ENCODE data around the gene ROR2.

Gene ROR2

DNA sequence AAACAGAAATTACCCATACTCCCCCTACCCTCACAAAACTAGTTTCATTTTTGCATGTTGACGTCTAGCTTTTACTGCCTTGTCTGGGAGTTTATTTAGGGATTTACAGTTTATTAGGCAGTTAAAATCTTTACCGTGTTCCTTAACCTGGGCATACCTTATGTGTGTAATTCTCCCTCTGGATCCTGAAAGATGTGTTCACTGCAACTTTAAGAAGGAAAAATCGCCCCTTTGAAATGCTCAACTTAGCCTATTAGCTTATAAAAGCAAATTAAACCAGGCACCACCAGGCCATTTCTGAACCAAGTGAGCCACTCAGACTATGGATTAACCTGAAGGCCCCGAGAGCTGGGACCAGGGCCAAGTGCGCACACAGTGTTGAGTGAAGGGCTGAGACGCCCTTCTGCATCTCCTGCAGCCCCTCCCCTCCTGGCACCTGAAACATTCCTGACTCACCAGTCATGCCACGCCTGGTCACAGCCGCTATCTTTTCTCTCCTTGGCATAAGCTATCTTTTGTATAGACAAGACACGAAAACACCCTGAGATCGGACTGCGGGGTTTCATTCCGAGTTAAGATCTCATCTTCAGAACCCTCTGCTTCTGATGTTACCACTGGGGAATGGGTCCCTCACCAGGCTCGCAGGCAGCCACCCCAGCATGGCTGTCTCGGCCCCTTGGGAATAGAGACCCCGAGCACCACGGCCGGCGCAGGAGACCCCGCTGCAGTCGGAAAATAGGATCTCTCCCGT lies 111.9 kb downstream of the ROR2 start:
- DNase-seq (ENCODE audit: extremely low spot score): peak; percentile 39
- POLR2A ChIA-PET: interaction anchor here (1.3 kb wide), 1 partner anchor 9 kb away, joined by 3 read pairs; no protein-coding TSS in a partner anchor
- CTCF ChIA-PET: interaction anchor here (0.7 to 1.3 kb wide), 3 partner anchors 110 to 555 kb away, joined by 3 to 4 read pairs (median 3); partner anchors contain the start of gene ROR2
- TF ChIP-seq LEF1 (IDR thresholded peaks at IDR 0.05; ENCODE audit: borderline replicate concordance): no peak
- TF ChIP-seq PKNOX1 (IDR thresholded peaks at IDR 0.05): 0 out of 2 replicates have a peak, but pooled peaks have one; percentile 6

GRCh38 chr9:91836515-91836914 lies 113.5 kb downstream of the ROR2 start:
- CTCF ChIA-PET: interaction anchor here (0.5 to 1.1 kb wide), 2 partner anchors 114 to 1466 kb away, joined by 4 read pairs; partner anchors contain the start of gene ROR2
- POLR2A ChIA-PET: no interaction called here
- no peak for DNase-seq (ENCODE audit: extremely low spot score)

GRCh38 chr9:91835632-91836031 lies 114.4 kb downstream of the ROR2 start:
- TF ChIP-seq L3MBTL2 (conservative IDR thresholded peaks at IDR 0.05) (no peak), TARDBP (IDR thresholded peaks at IDR 0.05) (no peak)
- CTCF ChIA-PET: interaction anchor here (1.1 kb wide), 1 partner anchor 115 kb away, joined by 4 read pairs; the partner anchor contains the start of gene ROR2
- no peak for DNase-seq (ENCODE audit: extremely low spot score)

More at GRCh38 chr9:91836515-91836914, 113.5 kb downstream of the ROR2 start:
- TF ChIP-seq ELF4 (IDR thresholded peaks at IDR 0.05): no peak
- no peak for TF ChIP-seq LEF1 (IDR thresholded peaks at IDR 0.05; ENCODE audit: borderline replicate concordance)
- no peak for TF ChIP-seq SP1 (IDR thresholded peaks at IDR 0.05)
- no peak for TF ChIP-seq CTBP1 (IDR thresholded peaks at IDR 0.05; ENCODE audit: borderline replicate concordance)

DNA sequence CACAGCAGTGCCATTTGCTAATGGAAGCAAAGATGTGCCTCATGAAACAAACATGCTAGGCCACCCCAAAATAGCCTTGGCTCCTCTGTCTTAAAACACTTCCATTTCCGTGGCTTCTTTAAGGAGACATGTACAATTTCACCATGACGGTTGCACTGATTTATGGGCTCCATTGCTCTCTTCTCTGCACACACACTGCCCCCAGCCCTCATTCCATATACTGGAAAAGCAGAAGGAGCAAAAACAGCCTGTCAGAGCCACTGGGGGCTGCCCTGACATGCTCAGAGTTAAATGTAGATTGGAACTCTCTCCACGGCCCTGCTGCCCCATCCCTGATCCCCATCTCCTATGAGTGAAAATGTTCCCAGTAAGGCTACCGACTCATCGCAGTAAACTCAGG lies 114.8 kb downstream of the ROR2 start:
- peak; percentile 49 for TF ChIP-seq PKNOX1 (IDR thresholded peaks at IDR 0.05)
- no peak for TF ChIP-seq L3MBTL2 (conservative IDR thresholded peaks at IDR 0.05)
- DNase-seq (ENCODE audit: extremely low spot score): no peak
- POLR2A ChIA-PET: no interaction called here
- CTCF ChIA-PET: interaction anchor here (0.9 kb wide), 1 partner anchor 32 kb away, joined by 3 read pairs; no protein-coding TSS in a partner anchor

More at GRCh38 chr9:91835632-91836031, 114.4 kb downstream of the ROR2 start:
- POLR2A ChIA-PET: no interaction called here

DNA sequence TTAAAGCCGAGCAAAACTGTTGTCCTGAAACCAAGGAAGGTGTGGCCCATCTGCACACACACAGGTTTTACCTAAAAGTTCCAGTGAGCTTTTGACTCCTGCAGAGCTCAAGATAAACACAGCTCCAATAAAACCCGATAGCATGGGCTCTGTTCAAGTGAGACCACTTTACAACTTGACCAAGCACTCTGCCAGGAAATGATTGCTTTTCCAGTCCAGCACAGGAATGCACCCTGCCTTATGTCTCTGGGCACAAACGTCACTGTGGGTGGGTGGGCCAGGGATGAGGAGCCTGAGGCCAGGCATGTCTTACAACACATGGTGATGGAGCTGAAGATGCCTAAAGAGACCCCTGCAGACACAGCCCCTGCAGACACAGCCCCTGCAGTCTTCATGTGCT lies 115.3 kb downstream of the ROR2 start:
- ChIA-PET POLR2A (interaction anchor here (0.7 kb wide), 1 partner anchor 9 kb away, joined by 3 read pairs; no protein-coding TSS in a partner anchor), CTCF (interaction anchor here (0.9 kb wide), 1 partner anchor 33 kb away, joined by 3 read pairs; no protein-coding TSS in a partner anchor)
- DNase-seq (ENCODE audit: extremely low spot score): peak; percentile 50
- TF ChIP-seq CTBP1 (IDR thresholded peaks at IDR 0.05; ENCODE audit: borderline replicate concordance) (peak; percentile 34; the same call in 1 of the 2 replicates), NFRKB (IDR thresholded peaks at IDR 0.05) (no peak)

GRCh38 chr9:91833878-91834255 lies 116.2 kb downstream of the ROR2 start:
- DNase-seq (ENCODE audit: extremely low spot score): no peak
- POLR2A ChIA-PET: no interaction called here
- TF ChIP-seq FOXM1 (IDR thresholded peaks at IDR 0.05; ENCODE audit: borderline replicate concordance) (no peak), CTBP1 (IDR thresholded peaks at IDR 0.05; ENCODE audit: borderline replicate concordance) (no peak), ARNT (IDR thresholded peaks at IDR 0.05) (no peak), PKNOX1 (IDR thresholded peaks at IDR 0.05) (no peak), BHLHE40 (IDR thresholded peaks at IDR 0.05; ENCODE audit: borderline replicate concordance) (no peak), LEF1 (IDR thresholded peaks at IDR 0.05; ENCODE audit: borderline replicate concordance) (no peak), HDGF (IDR thresholded peaks at IDR 0.05; ENCODE audit: borderline replicate concordance) (no peak), ZNF384 (IDR thresholded peaks at IDR 0.05) (no peak), L3MBTL2 (conservative IDR thresholded peaks at IDR 0.05) (no peak)
- CTCF ChIA-PET: no interaction called here

- CTCF ChIA-PET: no interaction called here
These were observed 116.7 kb downstream of the ROR2 start for GRCh38 chr9:91833096-91833877.

More at GRCh38 chr9:91833096-91833877, 116.7 kb downstream of the ROR2 start:
- TF ChIP-seq SUZ12 (IDR thresholded peaks at IDR 0.05): no peak
- no peak for TF ChIP-seq LEF1 (IDR thresholded peaks at IDR 0.05; ENCODE audit: borderline replicate concordance)
- no peak for TF ChIP-seq PKNOX1 (IDR thresholded peaks at IDR 0.05)
- no peak for DNase-seq (ENCODE audit: extremely low spot score)
- POLR2A ChIA-PET: no interaction called here

Measured in HEK293T (cell line).